ENCODE results near the gene AP1M1. TPM values are rescaled to one million over a fixed set of nuclear protein-coding genes. Genes with fewer than 3 reads are reported as not detected.

The AP1M1 gene
- total RNA-seq, 1 experiment from 2014 or later = 30.3 TPM

GRCh38 chr19:16185768-16186123 is 12.0 kb upstream of the AP1M1 start:
- H3K27ac ChIP-seq (ENCODE audit: insufficient read length, low read depth, low read length) = no peak overlapping the region
- H4K5ac ChIP-seq (ENCODE audit: insufficient read length, low read depth, low read length) = no peak overlapping the region
- no CpG with 5 or more reads among the region's 20 CpGs for WGBS (ENCODE audit: extremely low coverage, insufficient read length, low lambda C conversion rate)
- H3K4me1 ChIP-seq (ENCODE audit: insufficient read depth, low read length) = no peaks in the 10 kb centered on the region
- H2BK15ac ChIP-seq (ENCODE audit: low read depth, low read length) = no peak overlapping the region
- no peak overlapping the region for H2BK5ac ChIP-seq (ENCODE audit: insufficient read length, low read length)
- H3K4me3 Mint-ChIP-seq = peak overlapping the region; percentile 91 to 98
- no peak overlapping the region for H3K23ac ChIP-seq (ENCODE audit: insufficient read length, low read depth, low read length)
- no peak overlapping the region for H3K18ac ChIP-seq (ENCODE audit: insufficient read length, low read depth, low read length)
- H4K8ac ChIP-seq (replicated peaks; ENCODE audit: insufficient read length, low read depth, low read length) = no peak overlapping the region
- peaks cover 4 to 6% of the 10 kb centered on the region in 2 experiments; a peak in 3 of 4 replicates for H3K4me1 Mint-ChIP-seq
- no peak overlapping the region for H2AK5ac ChIP-seq (ENCODE audit: insufficient read length, low read length)
- H3K79me1 ChIP-seq (ENCODE audit: insufficient read depth, low read depth, low read length, poor library complexity, severe bottlenecking) = no peaks in the 10 kb centered on the region
- H3K36me3 Mint-ChIP-seq (ENCODE audit: insufficient read depth in 1 of 3, low read depth in 3 of 3) = peaks cover 25 to 39% (median 38%) of the 10 kb centered on the region in 3 experiments
- no peak overlapping the region for H4K91ac ChIP-seq (ENCODE audit: insufficient read length, low read depth, low read length)
- H3T11ph ChIP-seq (ENCODE audit: low read length) = no peak overlapping the region
- peak overlapping the region; percentile 48 for H3K4me2 ChIP-seq (ENCODE audit: insufficient read depth, insufficient read length, low read length)
- H3K9me3 Mint-ChIP-seq = no peaks in the 10 kb centered on the region; a peak in 1 of 5 replicates
- no peak overlapping the region for H3K4ac ChIP-seq (ENCODE audit: low read depth, low read length)
- H3K79me2 ChIP-seq (ENCODE audit: insufficient read depth, low read length) = peaks cover 4% of the 10 kb centered on the region; the same call in 1 of the 2 replicates
- H3K23me2 ChIP-seq (ENCODE audit: insufficient read length, low read depth, low read length, poor library complexity, severe bottlenecking) = no peaks in the 10 kb centered on the region
- no peak overlapping the region for H2AFZ ChIP-seq (ENCODE audit: low read length)
- no peak overlapping the region for H2BK120ac ChIP-seq (ENCODE audit: low read depth, low read length, poor library complexity, severe bottlenecking)
- H3K9me3 ChIP-seq (ENCODE audit: control insufficient read depth, low read depth, low read length) = no peaks in the 10 kb centered on the region
- H3K56ac ChIP-seq (ENCODE audit: insufficient read length, low read depth, low read length) = no peak overlapping the region
- peaks cover 8% of the 10 kb centered on the region for H3K27me3 Mint-ChIP-seq (ENCODE audit: low read depth)
- H2BK12ac ChIP-seq (ENCODE audit: insufficient read length, low read depth, low read length) = no peak overlapping the region
- H2BK20ac ChIP-seq (ENCODE audit: low read depth, low read length, poor library complexity, severe bottlenecking) = no peak overlapping the region
- no peaks in the 10 kb centered on the region for H3K27me3 ChIP-seq (ENCODE audit: insufficient read depth, low read length)
- no peaks in the 10 kb centered on the region for H4K20me1 ChIP-seq (ENCODE audit: control insufficient read depth, insufficient read depth, insufficient read length)
- H3K14ac ChIP-seq (ENCODE audit: insufficient read depth, low read length) = peak overlapping the region; percentile 92; the same call in 1 of the 2 replicates
- TF ChIP-seq CTCF (conservative IDR thresholded peaks at IDR 0.05) = peak; percentile 70
- peak overlapping the region; percentile 82 for H3K9ac ChIP-seq (ENCODE audit: extremely low read depth, insufficient read length, low read length)
- DNase-seq = peak; percentile 62
- peak overlapping the region; percentile 85 to 98 (median 97) for H3K27ac Mint-ChIP-seq

Data from H9 (cell line).